HEK293T (cell line): ENCODE results near the gene SLC16A3.

ENCODE experiments used
- ARNT ChIP-seq: fragments of 450-650 bp; IDR thresholded peaks from 2 replicates; pipeline ENCODE4 v1.6.1; 2017; ENCODE audit warnings: mild to moderate bottlenecking
- FOXA1 ChIP-seq: fragments of 450-650 bp; IDR thresholded peaks from 2 replicates; pipeline ENCODE4 v1.6.1; 2016; ENCODE audit warnings: mild to moderate bottlenecking
- FOXM1 ChIP-seq: fragments of 450-650 bp; IDR thresholded peaks from 2 replicates; pipeline ENCODE4 v1.6.1; 2017; ENCODE audit warnings: mild to moderate bottlenecking, borderline replicate concordance
- LEF1 ChIP-seq: fragments of 450-650 bp; IDR thresholded peaks from 2 replicates; pipeline ENCODE4 v1.6.1; 2017; ENCODE audit warnings: mild to moderate bottlenecking, borderline replicate concordance
- SP1 ChIP-seq: fragments of 450-650 bp; IDR thresholded peaks from 2 replicates; pipeline ENCODE4 v1.6.1; 2017
- SUZ12 ChIP-seq: fragments of 450-650 bp; IDR thresholded peaks from 2 replicates; pipeline ENCODE4 v1.6.1; 2016; ENCODE audit warnings: mild to moderate bottlenecking
- ZNF384 ChIP-seq: fragments of 450-650 bp; IDR thresholded peaks from 2 replicates; pipeline ENCODE4 v1.6.1; 2016

- TF ChIP-seq FOXM1: no peak
- TF ChIP-seq FOXA1: no peak
- no peak for TF ChIP-seq LEF1
- no peak for TF ChIP-seq SP1
- no peak for TF ChIP-seq ZNF384
- TF ChIP-seq SUZ12: no peak
- TF ChIP-seq ARNT: no peak
These were observed 27.9 kb upstream of the SLC16A3 start for GRCh38 chr17:82200743-82201497.
